Natural killer cell treated with Interleukin-12 subunit alpha and Interleukin-12 subunit beta and Interleukin-15 and Interleukin-18, amount 100 ng/mL, for 72 hours (primary cell): ENCODE measurements around the gene PPP1R9B. TPM values are rescaled to one million over a fixed set of nuclear protein-coding genes. Genes with fewer than 3 reads are reported as not detected.

Source experiments
- ATAC-seq, 2 donors: fragments of 150-1000 bp; cut with Tn5 transposase in 1 of 2; sonication (Bioruptor Pico), chemical (Tn5 transposase) in 1 of 2; 2 replicates each; pipeline ENCODE4 v1.10.0; 2021
- DNase-seq: peaks from one replicate; pipeline ENCODE4 v3.0.0; 2022; ENCODE audit warnings: low spot score
- H3K27ac Mint-ChIP-seq, 2 donors: 1 replicate in 1 of 2; 2 replicates in 1 of 2; pipeline ENCODE4 v1.8.0; 2022; ENCODE audit warnings: mixed read lengths in 2 of 2, mild to moderate bottlenecking in 1 of 2, moderate library complexity in 1 of 2
- H3K27me3 Mint-ChIP-seq, 2 donors: 1 replicate in 1 of 2; 2 replicates in 1 of 2; pipeline ENCODE4 v1.8.0; 2022; ENCODE audit warnings: mixed read lengths in 2 of 2
- H3K36me3 Mint-ChIP-seq: one replicate; pipeline ENCODE4 v1.8.0; 2022; ENCODE audit warnings: mixed read lengths
- H3K4me1 Mint-ChIP-seq, 2 donors: 1 replicate in 1 of 2; 2 replicates in 1 of 2; pipeline ENCODE4 v1.8.0; 2022; ENCODE audit warnings: low read depth in 2 of 2, mixed read lengths in 2 of 2, mild to moderate bottlenecking in 1 of 2
- H3K4me3 Mint-ChIP-seq: one replicate; pipeline ENCODE4 v1.8.0; 2022; ENCODE audit warnings: mixed read lengths
- H3K9me3 Mint-ChIP-seq: 2 replicates; pipeline ENCODE4 v1.8.0; 2022; ENCODE audit warnings: mixed read lengths
- total RNA-seq, 2 donors: library from RNA; stranded (reverse); gene quantifications; one replicate each; pipeline ENCODE4 v1.2.3, GENCODE V29; 2022

Gene PPP1R9B
- total RNA-seq, 2 donors from 2014 or later: 96.0 to 110 TPM

DNA sequence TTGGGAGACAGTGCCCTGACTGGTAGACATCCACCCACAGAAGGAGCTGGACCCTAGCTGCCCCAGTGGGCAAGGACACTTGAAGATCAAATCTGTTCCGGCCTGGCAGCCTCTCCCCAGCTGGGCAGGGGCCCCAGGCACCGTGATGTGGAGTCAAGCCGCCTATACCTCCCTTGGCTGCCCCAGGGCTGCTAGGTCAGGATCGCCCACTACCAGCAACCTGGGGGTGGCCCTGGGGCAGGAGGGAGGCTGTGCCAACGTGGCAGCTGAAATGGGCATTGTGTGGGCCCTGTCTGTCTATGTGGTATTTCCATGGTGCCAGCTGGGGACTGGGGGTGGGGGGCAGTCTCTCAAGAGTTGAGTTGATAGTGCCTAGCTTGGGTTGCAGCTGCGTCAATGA, 54.4 kb downstream of the PPP1R9B start:
- H3K27me3 Mint-ChIP-seq: no peaks in the 10 kb centered on the region
- DNase-seq (no peak), ATAC-seq (no peak)
- H3K9me3 Mint-ChIP-seq: no peaks in the 10 kb centered on the region
- H3K27ac Mint-ChIP-seq: peak overlapping the region; percentile 73 to 93
- H3K4me3 Mint-ChIP-seq: peak overlapping the region; percentile 97
- H3K36me3 Mint-ChIP-seq: no peaks in the 10 kb centered on the region
- peaks cover 41 to 48% of the 10 kb centered on the region in 2 donors for H3K4me1 Mint-ChIP-seq

DNA sequence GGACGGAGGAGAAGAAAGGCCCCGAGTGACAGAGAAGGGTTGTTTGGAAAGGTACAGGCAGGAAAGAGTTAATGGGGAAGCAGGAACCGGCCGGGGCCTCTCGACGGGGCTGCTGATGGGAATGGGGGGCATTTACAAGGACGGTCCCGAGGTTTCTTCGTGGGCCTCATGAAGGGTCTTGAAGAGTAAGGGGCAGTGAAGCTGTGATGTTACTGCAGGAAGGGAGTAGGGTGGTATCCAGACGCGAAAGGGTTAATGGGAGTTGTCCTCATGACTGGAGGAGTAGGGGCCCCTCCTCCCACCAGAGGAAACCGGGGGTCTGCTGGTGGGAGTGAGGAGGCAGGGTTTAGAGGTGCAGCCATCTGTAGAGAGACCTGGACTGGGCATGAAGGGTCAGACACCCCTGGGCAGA, 54.8 kb downstream of the PPP1R9B start:
- Mint-ChIP-seq H3K4me1 (peaks cover 40 to 45% of the 10 kb centered on the region in 2 donors), H3K36me3 (no peaks in the 10 kb centered on the region), H3K27ac (peak overlapping the region; percentile 73 to 93), H3K9me3 (no peaks in the 10 kb centered on the region), H3K4me3 (peak overlapping the region; percentile 97), H3K27me3 (no peaks in the 10 kb centered on the region)
- DNase-seq: no peak
- ATAC-seq: no peak

DNA sequence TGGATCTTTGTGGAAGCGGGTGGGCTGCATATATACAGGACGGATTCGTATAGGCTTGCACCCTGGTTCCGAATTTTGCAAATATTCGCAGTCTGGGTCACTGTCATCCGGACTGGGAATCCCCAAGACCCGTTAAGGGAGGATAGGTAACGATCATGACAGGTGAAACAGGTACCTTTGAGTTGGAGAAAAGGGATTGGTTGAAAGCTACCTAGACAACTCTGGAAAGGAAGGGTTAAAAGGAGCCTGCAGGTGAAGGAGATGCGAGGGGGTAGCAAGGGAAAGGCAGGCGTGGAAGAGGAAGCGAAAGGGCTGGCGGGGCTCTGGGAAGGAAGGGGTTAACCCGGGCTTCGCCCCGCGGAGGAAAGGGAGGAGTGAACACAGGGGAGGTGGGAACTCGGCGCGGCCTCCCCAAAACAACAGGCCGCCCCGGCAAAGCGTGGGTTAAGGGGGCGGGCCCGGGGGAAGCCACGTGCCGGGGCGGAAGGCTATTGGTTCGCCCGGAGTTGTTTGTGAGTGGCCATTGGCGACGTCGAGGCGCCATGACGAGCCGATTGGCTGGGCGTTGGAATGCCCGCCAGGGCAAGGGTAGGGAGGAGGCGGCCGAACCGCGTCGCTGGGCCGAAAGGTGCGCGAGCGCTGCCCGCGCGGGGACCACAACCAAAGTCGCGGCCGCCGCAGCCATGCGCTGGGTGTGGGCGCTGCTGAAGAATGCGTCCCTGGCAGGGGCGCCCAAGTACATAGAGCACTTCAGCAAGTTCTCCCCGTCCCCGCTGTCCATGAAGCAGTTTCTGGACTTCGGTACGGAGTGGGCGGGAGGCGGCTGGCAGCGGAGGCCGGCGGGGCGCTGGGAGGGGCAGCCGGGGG, 55.5 kb downstream of the PPP1R9B start, which contains the start of gene PDK2:
TSS of gene PDK2 (plus strand) at position 599 of the 867 bp plus-strand sequence. CDS start at position 684, 85 bp downstream.
- peaks cover 33 to 39% of the 10 kb centered on the region in 2 donors for H3K4me1 Mint-ChIP-seq
- H3K36me3 Mint-ChIP-seq: no peaks in the 10 kb centered on the region
- H3K27me3 Mint-ChIP-seq: no peaks in the 10 kb centered on the region
- peak; percentile 96 for ATAC-seq
- peak within 1 kb of the TSS; percentile 73 to 93 for H3K27ac Mint-ChIP-seq
- H3K9me3 Mint-ChIP-seq: no peaks in the 10 kb centered on the region
- DNase-seq: peak; percentile 97
- peak within 1 kb of the TSS; percentile 97 for H3K4me3 Mint-ChIP-seq

DNA sequence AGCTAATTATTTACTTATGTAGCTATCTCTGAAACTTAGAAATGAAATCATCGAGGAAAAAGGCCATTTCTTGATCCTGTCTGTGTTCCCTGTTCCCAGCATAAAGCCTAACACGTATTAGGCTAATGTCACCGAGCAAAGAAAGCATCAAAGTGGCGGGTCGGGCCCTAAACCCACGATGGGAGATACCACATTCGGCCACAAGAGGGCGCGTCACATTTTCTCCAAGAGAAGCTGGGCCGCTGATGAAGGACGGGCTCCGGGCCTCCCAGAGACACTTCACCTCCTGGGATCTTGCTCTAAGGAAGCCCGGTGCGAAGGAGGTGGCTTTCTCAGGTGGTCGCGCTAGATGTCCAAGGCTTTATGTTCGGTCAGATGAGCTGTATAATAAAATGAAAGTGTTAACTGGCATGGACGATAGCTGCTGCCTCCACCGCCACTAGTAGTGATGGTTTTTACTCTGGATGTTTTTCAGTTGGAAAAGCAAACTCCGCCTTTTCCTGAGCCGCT, 56.2 kb downstream of the PPP1R9B start:
- Mint-ChIP-seq H3K27ac (peak overlapping the region; percentile 73 to 93), H3K4me3 (peak overlapping the region; percentile 97), H3K4me1 (peaks cover 28 to 32% of the 10 kb centered on the region in 2 donors), H3K36me3 (no peaks in the 10 kb centered on the region), H3K27me3 (no peaks in the 10 kb centered on the region), H3K9me3 (no peaks in the 10 kb centered on the region)
- ATAC-seq: peak; percentile 52 to 66
- peak; percentile 89 for DNase-seq

DNA sequence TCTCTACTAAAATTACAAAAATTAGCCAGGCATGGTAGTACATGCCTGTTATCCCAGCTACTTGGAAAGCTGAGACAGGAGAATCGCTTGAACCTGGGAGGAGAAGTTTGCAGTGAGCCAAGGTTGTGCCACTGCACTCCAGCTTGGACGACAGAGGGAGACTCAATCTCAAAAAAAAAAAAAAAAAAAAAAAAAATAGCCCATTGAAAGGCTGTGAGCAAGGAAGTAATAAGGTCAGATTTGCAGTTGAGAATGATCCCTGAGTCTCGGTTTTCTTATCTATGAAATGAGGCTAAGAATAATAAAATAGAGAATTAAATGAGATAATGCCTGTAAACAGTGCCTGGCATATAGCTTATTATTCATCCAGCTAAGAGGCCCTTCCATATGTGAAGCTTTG, 56.7 kb downstream of the PPP1R9B start:
- ATAC-seq: no peak
- Mint-ChIP-seq H3K27me3 (no peaks in the 10 kb centered on the region), H3K4me1 (peaks cover 28 to 32% of the 10 kb centered on the region in 2 donors), H3K4me3 (peak overlapping the region; percentile 97), H3K27ac (peak overlapping the region; percentile 73 to 93), H3K36me3 (no peaks in the 10 kb centered on the region), H3K9me3 (no peaks in the 10 kb centered on the region)
- no peak for DNase-seq

DNA sequence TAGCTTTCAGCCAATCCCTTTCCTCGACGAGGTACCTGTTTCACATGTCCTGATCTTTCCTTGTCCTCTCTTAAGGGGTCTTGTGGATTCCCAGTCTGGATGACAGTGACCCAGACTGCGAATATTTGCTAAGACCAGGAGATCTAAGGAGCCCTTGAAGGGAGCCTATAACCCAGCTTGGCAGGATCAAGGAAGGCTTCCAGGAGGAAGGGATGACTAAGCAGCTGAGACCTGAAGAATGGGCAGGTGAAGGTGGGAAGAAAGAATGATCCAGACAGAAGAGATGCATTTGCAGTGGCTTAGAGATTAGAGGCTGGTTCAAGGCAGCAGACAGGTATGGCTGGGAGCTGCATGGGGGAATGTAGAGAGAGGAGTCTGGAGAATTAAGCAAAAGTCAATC, 57.2 kb downstream of the PPP1R9B start:
- H3K27me3 Mint-ChIP-seq: no peaks in the 10 kb centered on the region
- no peak for DNase-seq
- no peak overlapping the region for H3K4me3 Mint-ChIP-seq
- H3K36me3 Mint-ChIP-seq: no peaks in the 10 kb centered on the region
- no peaks in the 10 kb centered on the region for H3K9me3 Mint-ChIP-seq
- no peak for ATAC-seq
- peaks cover 25 to 28% of the 10 kb centered on the region in 2 donors for H3K4me1 Mint-ChIP-seq
- H3K27ac Mint-ChIP-seq: no peak overlapping the region

DNA sequence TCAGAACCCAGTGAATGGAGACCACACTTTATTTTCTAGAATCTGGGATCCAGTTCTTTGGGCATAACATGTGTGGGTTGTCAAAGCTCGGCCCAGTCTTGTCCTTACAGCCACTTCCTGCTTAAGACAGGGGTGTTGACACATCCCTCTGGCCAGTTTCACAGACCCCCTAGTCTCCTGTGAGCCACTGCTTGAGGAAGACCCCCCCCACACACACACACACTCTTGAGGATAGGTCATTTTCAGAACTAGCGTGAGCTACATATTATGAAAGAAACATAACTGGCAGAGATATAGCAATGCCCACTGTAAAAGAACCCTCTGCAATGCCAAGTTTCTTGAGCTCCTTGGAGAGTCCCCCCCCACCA, 58.6 kb downstream of the PPP1R9B start:
- peaks cover 22 to 26% of the 10 kb centered on the region in 2 donors for H3K4me1 Mint-ChIP-seq
- no peak overlapping the region for H3K4me3 Mint-ChIP-seq
- no peaks in the 10 kb centered on the region for H3K36me3 Mint-ChIP-seq
- no peaks in the 10 kb centered on the region for H3K27me3 Mint-ChIP-seq
- DNase-seq (no peak), ATAC-seq (no peak)
- no peaks in the 10 kb centered on the region for H3K9me3 Mint-ChIP-seq
- no peak overlapping the region for H3K27ac Mint-ChIP-seq

DNA sequence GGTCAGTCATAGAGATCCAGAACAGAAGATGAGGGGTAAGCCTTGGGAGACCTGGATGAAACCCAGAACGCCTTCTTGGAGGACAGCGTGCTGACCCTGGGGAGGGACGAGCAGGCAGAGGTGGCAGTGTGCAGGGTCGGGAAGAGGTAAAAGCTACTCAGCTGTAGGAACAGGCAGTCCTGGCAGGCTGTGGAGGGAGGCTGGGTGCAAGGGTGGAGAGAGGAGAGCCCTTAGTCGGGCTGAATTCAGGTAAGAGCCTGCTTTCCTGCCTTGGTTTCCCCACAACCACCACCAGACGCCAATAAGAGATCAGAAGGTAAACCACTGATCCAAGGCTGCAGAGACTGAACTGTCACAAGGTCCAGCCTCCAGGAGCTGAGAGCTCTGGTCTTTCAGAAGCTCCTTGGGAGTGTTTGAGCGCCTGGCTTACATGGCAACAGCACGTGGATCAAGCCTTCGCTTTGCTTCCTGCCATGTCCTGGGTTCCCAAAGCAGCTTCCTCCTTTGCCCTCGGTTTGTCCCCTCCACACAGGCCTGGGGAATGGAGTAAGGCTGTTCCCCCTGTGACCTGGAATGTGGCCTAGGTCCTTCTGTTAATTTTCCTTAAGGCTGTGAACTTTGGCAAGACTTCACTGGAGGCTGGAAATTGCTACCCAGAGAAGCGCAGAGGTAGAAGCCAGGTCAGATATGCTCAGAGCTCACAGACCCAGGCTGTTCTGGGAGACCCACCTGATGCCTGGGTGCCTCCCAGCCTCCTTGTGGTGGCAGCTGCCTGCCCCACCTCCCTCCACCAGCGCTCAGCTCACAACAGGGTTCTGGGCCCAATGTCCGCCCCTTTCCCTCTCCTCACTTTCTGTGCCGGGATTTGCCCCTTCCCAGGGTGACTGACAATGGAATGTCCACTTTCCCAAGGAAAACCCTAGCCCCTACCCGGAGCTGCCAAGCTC, 59.2 kb downstream of the PPP1R9B start:
- Mint-ChIP-seq H3K9me3 (no peaks in the 10 kb centered on the region), H3K27me3 (no peaks in the 10 kb centered on the region), H3K36me3 (no peaks in the 10 kb centered on the region), H3K4me1 (peaks cover 22 to 26% of the 10 kb centered on the region in 2 donors), H3K27ac (no peak overlapping the region), H3K4me3 (no peak overlapping the region)
- DNase-seq: no peak
- ATAC-seq: no peak

DNA sequence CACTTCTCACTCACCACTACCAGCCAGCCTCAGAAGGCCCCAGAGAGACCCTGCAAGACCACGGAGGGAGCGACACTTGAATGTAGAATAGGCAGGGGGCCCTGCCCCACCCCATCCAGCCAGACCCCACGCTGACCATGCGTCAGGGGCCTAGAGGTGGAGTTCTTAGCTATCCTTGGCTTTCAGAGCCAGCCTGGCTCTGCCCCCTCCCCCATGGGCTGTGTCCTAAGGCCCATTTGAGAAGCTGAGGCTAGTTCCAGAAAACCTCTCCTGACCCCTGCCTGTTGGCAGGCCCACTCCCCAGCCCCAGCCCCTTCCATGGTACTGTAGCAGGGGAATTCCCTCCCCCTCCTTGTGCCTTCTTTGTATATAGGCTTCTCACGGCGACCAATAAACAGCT, 60.4 kb downstream of the PPP1R9B start:
- H3K9me3 Mint-ChIP-seq: no peaks in the 10 kb centered on the region
- no peaks in the 10 kb centered on the region for H3K27me3 Mint-ChIP-seq
- DNase-seq: no peak
- ATAC-seq: no peak
- H3K4me3 Mint-ChIP-seq: no peak overlapping the region
- no peaks in the 10 kb centered on the region for H3K36me3 Mint-ChIP-seq
- H3K27ac Mint-ChIP-seq: no peak overlapping the region
- H3K4me1 Mint-ChIP-seq: peaks cover 12 to 16% of the 10 kb centered on the region in 2 donors

DNA sequence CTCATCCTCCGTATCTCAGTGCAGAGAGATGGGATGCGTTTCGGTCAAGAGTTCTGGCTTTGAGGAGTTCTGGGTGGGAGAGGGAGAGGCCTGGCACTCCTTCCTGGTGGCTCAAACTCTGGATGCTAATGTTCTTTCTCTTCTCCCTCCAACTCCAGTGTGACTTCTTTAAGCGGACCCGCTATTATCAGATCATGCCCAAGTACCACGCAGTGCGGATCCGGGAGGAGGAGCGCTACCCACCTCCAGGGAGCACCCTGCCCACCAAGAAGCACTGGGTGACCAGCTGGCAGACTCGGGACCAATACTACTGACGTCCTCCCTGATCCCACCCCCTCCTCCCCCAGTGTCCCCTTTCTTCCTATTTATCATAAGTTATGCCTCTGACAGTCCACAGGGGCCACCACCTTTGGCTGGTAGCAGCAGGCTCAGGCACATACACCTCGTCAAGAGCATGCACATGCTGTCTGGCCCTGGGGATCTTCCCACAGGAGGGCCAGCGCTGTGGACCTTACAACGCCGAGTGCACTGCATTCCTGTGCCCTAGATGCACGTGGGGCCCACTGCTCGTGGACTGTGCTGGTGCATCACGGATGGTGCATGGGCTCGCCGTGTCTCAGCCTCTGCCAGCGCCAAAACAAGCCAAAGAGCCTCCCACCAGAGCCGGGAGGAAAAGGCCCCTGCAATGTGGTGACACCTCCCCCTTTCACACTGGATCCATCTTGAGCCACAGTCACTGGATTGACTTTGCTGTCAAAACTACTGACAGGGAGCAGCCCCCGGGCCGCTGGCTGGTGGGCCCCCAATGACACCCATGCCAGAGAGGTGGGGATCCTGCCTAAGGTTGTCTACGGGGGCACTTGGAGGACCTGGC, 61.3 kb downstream of the PPP1R9B start:
- DNase-seq: no peak
- Mint-ChIP-seq H3K4me3 (no peak overlapping the region), H3K9me3 (no peaks in the 10 kb centered on the region), H3K27me3 (no peaks in the 10 kb centered on the region), H3K4me1 (peaks cover 3 to 7% of the 10 kb centered on the region in 2 donors), H3K27ac (no peak overlapping the region), H3K36me3 (no peaks in the 10 kb centered on the region)
- ATAC-seq: no peak

DNA sequence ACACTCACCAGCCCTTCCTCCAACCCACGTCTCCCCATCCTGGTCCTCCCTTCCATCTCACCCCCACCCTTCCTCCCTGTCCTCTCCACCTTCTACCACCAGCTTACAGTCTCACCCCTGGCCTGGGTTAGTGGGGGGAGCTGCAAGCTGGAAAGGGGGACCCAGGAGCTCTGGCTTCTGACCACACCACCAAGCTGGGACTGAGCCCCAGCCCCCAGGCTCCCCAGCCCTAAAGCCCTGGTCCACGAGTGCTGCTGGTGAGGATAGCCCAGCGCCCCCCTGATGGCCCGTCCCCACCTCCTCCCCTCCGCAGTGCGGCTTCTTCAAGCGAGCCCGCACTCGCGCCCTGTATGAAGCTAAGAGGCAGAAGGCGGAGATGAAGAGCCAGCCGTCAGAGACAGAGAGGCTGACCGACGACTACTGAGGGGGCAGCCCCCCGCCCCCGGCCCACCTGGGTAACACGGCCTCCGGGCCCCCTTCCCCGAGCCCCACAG, 62.5 kb downstream of the PPP1R9B start:
- Mint-ChIP-seq H3K36me3 (no peaks in the 10 kb centered on the region), H3K4me3 (no peak overlapping the region), H3K27me3 (no peaks in the 10 kb centered on the region), H3K27ac (no peak overlapping the region), H3K4me1 (no peaks in the 10 kb centered on the region), H3K9me3 (no peaks in the 10 kb centered on the region)
- DNase-seq (no peak), ATAC-seq (no peak)

DNA sequence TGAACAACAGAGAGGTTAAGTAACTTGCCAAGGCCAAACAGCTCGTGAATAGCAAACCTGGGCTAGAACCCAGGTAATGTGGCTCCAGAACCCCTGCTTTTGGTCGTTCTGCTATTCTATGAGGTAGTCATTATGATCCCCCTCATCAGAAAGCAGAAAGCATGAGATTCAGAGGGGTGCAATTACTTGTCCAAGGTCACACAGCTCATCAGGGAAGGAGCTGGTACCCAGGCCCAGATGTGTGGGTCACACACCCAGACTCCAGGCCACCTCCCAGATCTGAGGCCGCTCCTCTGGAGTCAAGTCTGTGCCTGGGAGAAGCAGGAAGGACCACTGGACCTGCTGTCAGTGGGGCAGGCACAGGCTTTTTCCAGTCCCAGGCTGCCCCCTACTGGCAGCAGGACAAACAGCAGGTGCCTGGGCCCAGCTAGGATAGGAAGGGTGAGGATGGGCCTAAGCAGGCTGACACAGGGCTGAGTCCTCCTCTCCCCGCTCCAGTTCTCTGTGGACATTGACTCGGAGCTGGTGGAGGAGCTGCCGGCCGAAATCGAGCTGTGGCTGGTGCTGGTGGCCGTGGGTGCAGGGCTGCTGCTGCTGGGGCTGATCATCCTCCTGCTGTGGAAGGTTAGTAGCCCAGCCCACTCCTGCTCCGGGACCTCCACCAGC, 63.1 kb downstream of the PPP1R9B start:
- Mint-ChIP-seq H3K36me3 (no peaks in the 10 kb centered on the region), H3K4me3 (no peak overlapping the region), H3K4me1 (no peaks in the 10 kb centered on the region), H3K9me3 (no peaks in the 10 kb centered on the region), H3K27me3 (no peaks in the 10 kb centered on the region), H3K27ac (no peak overlapping the region)
- peak; percentile 82 for DNase-seq
- ATAC-seq: peak; percentile 82 to 86
